IPS DF 6.9 (cell line): ENCODE results near the gene TBC1D19.

Source experiments
- DNase-seq: peaks from one replicate; pipeline ENCODE4 v3.0.0-alpha.2; 2013; ENCODE audit warnings: low read depth, low spot score
- H3K27ac ChIP-seq: one replicate; pipeline ENCODE4 v1.5.1; 2013; ENCODE audit warnings: low read length, control low read depth
- H3K27me3 ChIP-seq: 2 replicates; pipeline ENCODE4 v1.6.1; 2013; ENCODE audit warnings: mild to moderate bottlenecking, low read length; ENCODE audit not compliant: control insufficient read depth, insufficient read depth
- H3K36me3 ChIP-seq: 2 replicates; pipeline ENCODE4 v1.6.1; 2013; ENCODE audit warnings: low read length; ENCODE audit not compliant: control insufficient read depth, insufficient read depth
- H3K4me1 ChIP-seq: 2 replicates; pipeline ENCODE4 v1.6.1; 2013; ENCODE audit warnings: low read length; ENCODE audit not compliant: control insufficient read depth, insufficient read depth
- H3K4me3 ChIP-seq: 2 replicates; pipeline ENCODE4 v1.5.1; 2013; ENCODE audit warnings: mild to moderate bottlenecking, low read length
- H3K9me3 ChIP-seq: 2 replicates; pipeline ENCODE4 v1.6.1; 2013; ENCODE audit warnings: low read length, inconsistent platforms; ENCODE audit not compliant: control insufficient read depth, insufficient read depth
- WGBS: extraction: QIAGEN DNeasy Blood & Tissue Kit; methylation state at CpG from one replicate; pipeline ENCODE4 v1.1.7; 2013; ENCODE audit warnings: mixed read lengths, missing lambda C conversion rate; ENCODE audit not compliant: insufficient read length, insufficient coverage; 5-methylcytosine and 5-hydroxymethylcytosine counted together

TBC1D19 gene

DNA sequence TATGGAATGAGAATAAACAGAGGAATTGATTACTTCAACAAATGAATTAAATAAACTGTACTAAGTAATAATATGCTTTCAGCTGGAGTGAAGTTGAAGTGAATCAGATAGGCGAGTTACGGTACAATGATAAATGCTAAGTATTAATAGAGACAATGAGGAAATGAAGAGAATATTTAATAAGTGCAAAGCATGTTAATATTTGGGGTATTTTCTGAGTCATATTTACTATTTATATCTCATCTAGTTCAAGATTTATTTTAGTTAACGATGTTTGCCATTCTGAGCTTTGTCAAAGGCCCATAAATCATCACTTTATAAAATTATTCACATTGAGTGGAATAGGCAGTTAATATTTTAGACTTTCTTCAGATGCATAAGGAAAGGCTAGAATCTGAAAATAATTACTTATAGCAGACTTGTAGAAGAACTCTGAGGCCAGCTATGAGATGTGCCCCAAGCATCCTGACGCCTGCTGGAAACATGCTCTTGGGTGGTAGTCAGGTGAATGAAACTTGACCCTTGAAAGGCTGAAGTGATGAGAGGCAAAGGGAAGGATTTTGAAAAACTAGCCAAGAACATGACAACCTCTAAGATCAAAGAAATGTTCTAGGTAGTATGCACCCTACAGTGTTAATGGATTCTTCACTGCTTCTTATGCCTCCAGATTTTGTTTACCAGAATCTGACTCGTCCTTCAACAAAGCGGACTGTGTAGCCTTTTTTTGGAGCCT, 142.9 kb downstream of the TBC1D19 start:
- H3K27ac ChIP-seq, result no peak overlapping the region
- H3K36me3 ChIP-seq, result no peaks in the 10 kb centered on the region
- WGBS, result no CpG with 5 or more reads among the region's 6 CpGs
- no peaks in the 10 kb centered on the region for H3K27me3 ChIP-seq
- H3K4me3 ChIP-seq, result no peak overlapping the region
- no peak for DNase-seq
- H3K4me1 ChIP-seq, result no peaks in the 10 kb centered on the region
- H3K9me3 ChIP-seq, result no peaks in the 10 kb centered on the region

DNA sequence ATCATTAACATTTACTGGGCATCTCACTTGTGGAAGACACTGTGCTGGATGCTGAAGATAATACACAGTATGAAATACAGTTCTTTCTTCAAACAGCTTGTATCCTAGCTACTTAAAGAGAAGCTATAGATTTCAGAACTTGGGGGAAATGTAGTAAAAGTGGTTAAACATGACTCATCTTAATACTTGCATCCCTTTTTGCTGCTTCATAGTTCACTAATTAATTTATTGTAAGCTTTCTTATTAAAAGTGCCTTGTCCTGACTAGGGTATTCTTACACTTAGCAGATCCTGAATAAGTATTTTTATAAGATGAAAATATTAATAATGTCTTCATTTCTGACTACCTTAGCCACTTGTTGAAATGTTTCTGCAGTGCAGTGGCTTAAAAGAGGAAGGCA, 144.0 kb downstream of the TBC1D19 start:
- Histone ChIP-seq H3K9me3 (no peaks in the 10 kb centered on the region), H3K36me3 (no peaks in the 10 kb centered on the region), H3K27me3 (no peaks in the 10 kb centered on the region), H3K27ac (no peak overlapping the region), H3K4me1 (no peaks in the 10 kb centered on the region), H3K4me3 (no peak overlapping the region)
- DNase-seq, result no peak

DNA sequence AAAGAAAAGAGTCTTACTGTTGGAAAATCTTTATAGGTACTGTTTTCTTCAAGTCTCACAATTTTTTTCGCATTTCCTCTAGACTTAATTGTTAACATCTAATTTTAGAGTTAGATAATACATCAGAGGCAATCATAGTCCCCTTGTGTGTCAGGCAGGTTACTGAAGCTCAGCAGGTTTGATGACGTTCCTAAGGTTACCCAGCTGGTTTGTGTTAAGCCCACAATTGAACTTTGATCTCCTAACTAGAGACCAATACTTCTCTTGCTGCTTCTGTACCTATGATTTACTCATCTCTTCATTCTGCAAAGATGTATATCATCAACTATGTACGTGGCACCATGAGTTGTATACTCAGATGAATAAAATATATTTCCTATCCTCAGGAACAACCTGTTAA, 145.1 kb downstream of the TBC1D19 start:
- Histone ChIP-seq H3K4me1 (no peaks in the 10 kb centered on the region), H3K9me3 (no peaks in the 10 kb centered on the region), H3K27me3 (no peaks in the 10 kb centered on the region), H3K27ac (no peak overlapping the region), H3K36me3 (no peaks in the 10 kb centered on the region), H3K4me3 (no peak overlapping the region)
- no peak for DNase-seq
- no CpG with 5 or more reads among the region's 3 CpGs for WGBS

DNA sequence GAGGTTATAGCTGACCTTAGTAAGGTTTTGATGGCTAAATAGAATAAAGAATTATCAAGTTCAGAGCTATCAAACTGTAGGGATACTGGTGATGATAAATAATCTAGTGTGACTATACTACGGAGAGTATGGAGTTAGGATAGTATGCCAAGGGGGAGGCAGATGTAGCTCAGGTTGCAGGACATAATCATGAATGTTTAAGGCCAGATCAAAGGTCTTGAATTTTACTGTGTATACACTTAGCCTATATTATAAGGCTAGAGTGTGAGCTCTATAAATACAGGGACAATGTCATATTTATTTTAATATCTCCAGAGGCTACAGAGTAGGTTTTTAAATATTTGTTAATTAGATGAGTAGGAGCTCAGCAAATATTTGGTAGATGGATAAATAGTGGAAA, 145.7 kb downstream of the TBC1D19 start:
- no peaks in the 10 kb centered on the region for H3K27me3 ChIP-seq
- H3K36me3 ChIP-seq, result no peaks in the 10 kb centered on the region
- H3K4me3 ChIP-seq, result no peak overlapping the region
- H3K4me1 ChIP-seq, result no peaks in the 10 kb centered on the region
- WGBS, result no CpG with 5 or more reads among the region's 1 CpG
- DNase-seq, result no peak
- H3K9me3 ChIP-seq, result no peaks in the 10 kb centered on the region
- no peak overlapping the region for H3K27ac ChIP-seq

DNA sequence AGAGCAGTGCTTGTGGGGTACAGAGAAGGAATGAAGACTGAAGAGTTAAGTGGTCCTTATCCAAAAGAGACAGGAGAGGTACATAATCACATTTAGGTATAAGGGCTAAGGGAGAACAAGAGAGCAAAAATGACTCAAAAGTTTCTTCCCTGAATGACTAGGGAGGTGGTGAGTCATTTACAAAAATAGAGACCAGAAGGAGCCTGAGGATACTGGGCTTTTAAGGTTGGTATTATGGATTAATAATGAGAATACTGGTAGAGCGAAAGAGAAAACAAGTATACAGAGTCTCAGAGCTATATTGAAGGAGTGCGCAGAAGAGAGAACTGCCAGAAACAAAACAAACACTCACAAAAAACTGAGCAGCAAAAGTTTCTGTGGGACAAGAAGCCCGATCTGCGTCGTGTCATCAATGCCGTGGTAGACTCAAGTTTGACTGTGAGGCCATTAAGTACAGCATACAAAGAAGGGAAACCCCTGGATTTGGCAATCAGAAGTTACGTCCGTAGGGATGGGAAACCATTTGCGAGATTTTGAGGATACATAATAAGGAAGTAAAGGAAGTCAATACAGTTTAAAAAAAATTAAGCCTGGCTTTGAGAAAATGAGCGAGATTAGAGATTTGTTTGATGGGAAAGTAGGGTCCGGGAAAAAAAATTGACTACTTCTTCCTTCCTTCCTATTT, 147.6 kb downstream of the TBC1D19 start:
- H3K27ac ChIP-seq, result no peak overlapping the region
- no peaks in the 10 kb centered on the region for H3K27me3 ChIP-seq
- no peaks in the 10 kb centered on the region for H3K36me3 ChIP-seq
- H3K9me3 ChIP-seq, result no peaks in the 10 kb centered on the region
- no peaks in the 10 kb centered on the region for H3K4me1 ChIP-seq
- DNase-seq, result no peak
- WGBS, result 100% methylated on average over 1 of the region's 11 CpGs
- no peak overlapping the region for H3K4me3 ChIP-seq

DNA sequence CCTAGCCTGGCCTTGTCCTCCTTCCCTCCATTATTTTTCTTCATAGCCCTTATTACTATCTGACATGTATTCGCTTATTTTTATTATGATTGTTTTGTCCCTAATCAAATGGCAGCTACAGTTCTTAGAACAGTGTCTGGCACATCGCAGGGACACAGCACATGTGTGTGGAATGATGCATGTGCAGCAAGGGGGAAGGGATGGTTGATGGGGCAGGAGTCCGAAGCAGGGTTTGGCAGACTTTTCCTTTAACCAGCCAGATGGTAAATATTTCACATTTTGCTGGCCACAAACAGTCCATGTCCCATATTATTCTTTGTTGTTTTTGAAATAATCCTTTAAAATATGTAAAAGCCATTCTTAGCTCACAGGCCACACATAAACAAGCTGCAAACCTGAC, 148.5 kb downstream of the TBC1D19 start:
- Histone ChIP-seq H3K4me1 (no peaks in the 10 kb centered on the region), H3K9me3 (no peaks in the 10 kb centered on the region), H3K36me3 (no peaks in the 10 kb centered on the region), H3K27me3 (no peaks in the 10 kb centered on the region), H3K4me3 (no peak overlapping the region), H3K27ac (no peak overlapping the region)
- no CpG with 5 or more reads among the region's 3 CpGs for WGBS
- DNase-seq, result no peak

DNA sequence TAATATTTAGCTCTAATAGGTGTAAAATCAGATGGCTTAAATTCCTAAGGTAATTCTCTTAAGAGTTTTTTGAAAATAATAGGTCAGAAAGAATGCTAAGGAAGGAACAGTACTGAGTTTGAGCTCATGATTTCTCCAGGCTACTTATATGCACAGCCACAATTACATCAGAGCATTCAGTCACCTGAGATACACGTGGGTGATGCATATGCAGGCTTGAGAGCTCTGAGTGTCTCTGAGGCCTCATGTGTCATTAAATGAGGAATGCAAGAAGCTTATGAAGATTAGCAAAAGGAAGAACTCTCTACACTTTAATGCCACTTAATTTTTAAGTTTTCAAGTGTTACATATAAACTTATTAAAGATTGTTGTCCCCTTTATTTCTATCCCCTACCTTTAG, 152.7 kb downstream of the TBC1D19 start:
- Histone ChIP-seq H3K27me3 (no peaks in the 10 kb centered on the region), H3K27ac (no peak overlapping the region), H3K36me3 (no peaks in the 10 kb centered on the region), H3K9me3 (no peaks in the 10 kb centered on the region), H3K4me3 (no peak overlapping the region), H3K4me1 (no peaks in the 10 kb centered on the region)
- no peak for DNase-seq
- no CpG with 5 or more reads among the region's 1 CpG for WGBS

DNA sequence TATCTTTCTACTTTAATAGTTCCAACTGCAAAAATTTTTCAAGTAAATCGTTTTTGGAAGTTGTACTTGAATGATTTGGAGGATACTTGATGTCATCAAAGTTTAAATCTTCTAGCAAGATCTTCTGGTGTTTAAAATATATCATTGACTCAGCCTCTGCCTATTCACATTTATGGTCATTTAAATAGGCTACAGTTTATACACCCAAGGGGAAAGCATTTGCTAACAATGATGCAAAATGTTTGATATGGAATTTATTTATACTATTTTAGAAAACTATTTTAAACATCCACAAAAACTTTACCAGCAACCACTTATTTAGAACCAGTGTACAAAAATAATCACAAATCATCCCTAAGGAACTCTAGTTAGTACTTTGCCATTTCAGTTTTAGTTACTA, 153.5 kb downstream of the TBC1D19 start:
- no peak for DNase-seq
- no peaks in the 10 kb centered on the region for H3K9me3 ChIP-seq
- H3K27me3 ChIP-seq, result no peaks in the 10 kb centered on the region
- H3K27ac ChIP-seq, result no peak overlapping the region
- no peak overlapping the region for H3K4me3 ChIP-seq
- H3K36me3 ChIP-seq, result no peaks in the 10 kb centered on the region
- no peaks in the 10 kb centered on the region for H3K4me1 ChIP-seq
- no CpG with 5 or more reads among the region's 1 CpG for WGBS

DNA sequence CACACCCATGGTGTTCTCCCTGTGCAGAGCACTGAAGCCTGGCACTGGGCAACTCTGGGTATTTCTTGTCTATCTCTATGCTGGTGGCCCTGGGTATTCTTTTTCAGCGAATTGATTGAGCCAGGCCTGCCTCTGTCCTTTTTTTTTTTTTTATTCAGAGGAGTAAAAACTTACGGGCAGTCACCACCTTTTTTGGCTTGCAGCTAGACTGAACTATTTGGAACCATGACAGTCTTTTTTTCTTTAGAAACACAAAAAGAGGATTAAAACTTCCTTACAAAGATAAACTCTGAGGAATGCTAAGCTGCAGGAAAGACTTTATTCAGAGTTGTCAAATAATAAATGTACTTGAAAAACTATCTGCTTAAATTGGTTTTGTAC, 157.6 kb downstream of the TBC1D19 start:
- no peak overlapping the region for H3K4me3 ChIP-seq
- H3K4me1 ChIP-seq, result no peaks in the 10 kb centered on the region
- H3K9me3 ChIP-seq, result no peaks in the 10 kb centered on the region
- WGBS, result no CpG with 5 or more reads among the region's 2 CpGs
- no peaks in the 10 kb centered on the region for H3K27me3 ChIP-seq
- H3K36me3 ChIP-seq, result no peaks in the 10 kb centered on the region
- DNase-seq, result no peak
- no peak overlapping the region for H3K27ac ChIP-seq

DNA sequence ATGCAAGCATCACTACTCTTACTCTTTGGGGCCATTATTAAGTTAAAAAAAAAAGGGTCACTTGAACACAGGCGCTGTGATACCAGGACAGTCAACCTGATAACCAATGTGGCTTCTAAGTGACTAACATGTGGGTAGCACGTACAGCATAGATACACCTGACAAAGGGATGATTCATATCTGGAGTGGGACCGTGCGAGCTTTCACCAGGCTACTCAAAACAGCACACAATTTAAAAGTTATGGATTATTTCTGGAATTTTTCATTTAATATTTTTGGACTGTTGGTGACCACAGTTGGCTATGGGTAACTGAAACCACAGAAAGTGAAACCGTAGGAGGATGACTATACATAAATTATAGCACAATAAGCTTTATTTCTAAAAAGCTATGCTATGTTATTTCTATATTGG, 162.9 kb downstream of the TBC1D19 start:
- no peaks in the 10 kb centered on the region for H3K27me3 ChIP-seq
- H3K4me3 ChIP-seq, result no peak overlapping the region
- no peaks in the 10 kb centered on the region for H3K4me1 ChIP-seq
- DNase-seq, result no peak
- no CpG with 5 or more reads among the region's 5 CpGs for WGBS
- H3K27ac ChIP-seq, result no peak overlapping the region
- H3K9me3 ChIP-seq, result no peaks in the 10 kb centered on the region
- H3K36me3 ChIP-seq, result no peaks in the 10 kb centered on the region

DNA sequence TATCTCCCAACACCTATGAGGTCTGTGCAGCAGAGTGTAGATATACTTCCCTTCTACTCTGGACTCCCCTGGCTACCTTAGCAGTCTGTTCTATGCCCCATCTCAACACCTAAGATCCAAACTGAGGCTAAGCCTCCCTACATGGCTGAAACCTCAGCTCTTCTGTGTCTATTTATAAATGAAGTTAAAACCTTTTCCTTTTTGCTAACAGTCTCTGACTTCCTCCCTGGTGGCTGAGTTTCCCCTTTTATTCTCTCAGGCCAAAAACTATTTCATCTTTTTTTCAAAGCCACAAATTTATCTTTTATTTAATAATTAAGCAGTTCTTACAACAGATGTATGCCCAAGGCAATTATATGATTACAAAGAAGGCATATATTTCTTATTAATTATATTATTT, 164.9 kb downstream of the TBC1D19 start:
- H3K27ac ChIP-seq, result no peak overlapping the region
- no peak for DNase-seq
- H3K4me1 ChIP-seq, result no peaks in the 10 kb centered on the region
- H3K27me3 ChIP-seq, result no peaks in the 10 kb centered on the region
- no peak overlapping the region for H3K4me3 ChIP-seq
- no peaks in the 10 kb centered on the region for H3K36me3 ChIP-seq
- H3K9me3 ChIP-seq, result no peaks in the 10 kb centered on the region
